Measurements from ENCODE around the gene IL1R1.

- TF ChIP-seq CTCF (conservative IDR thresholded peaks at IDR 0.05; ENCODE audit: low read depth, low read length): no peak
- no peak for TF ChIP-seq POLR2A (IDR thresholded peaks at IDR 0.05; ENCODE audit: low read depth, low read length)
- TF ChIP-seq RFX5 (IDR thresholded peaks at IDR 0.05; ENCODE audit: low read depth, low read length): no peak
- no peak for TF ChIP-seq USF2 (IDR thresholded peaks at IDR 0.05; ENCODE audit: low read depth, low read length)
- no peak for TF ChIP-seq FOS (IDR thresholded peaks at IDR 0.05; ENCODE audit: low read depth, low read length)
- TF ChIP-seq SMC3 (IDR thresholded peaks at IDR 0.05; ENCODE audit: low read depth, low read length): no peak
- TF ChIP-seq MAFK (IDR thresholded peaks at IDR 0.05; ENCODE audit: low read depth, low read length): no peak
- TF ChIP-seq RAD21 (IDR thresholded peaks at IDR 0.05; ENCODE audit: low read length): no peak
- TF ChIP-seq BHLHE40 (IDR thresholded peaks at IDR 0.05; ENCODE audit: low read depth, low read length): no peak
Measured at GRCh38 chr2:102206666-102207341, 64.3 kb downstream of the IL1R1 start.

All from IMR-90 (cell line).